Effector memory CD4-positive, alpha-beta T cell (primary cell): ENCODE results near the gene SNAP25.

Source experiments
- DNase-seq, 3 donors: peaks; one replicate each; pipeline ENCODE4 v3.0.0-alpha.2; 2020
- H3K27ac ChIP-seq: 2 replicates; pipeline ENCODE4 v1.7.0; 2013; ENCODE audit warnings: mild to moderate bottlenecking, low read length, moderate library complexity; ENCODE audit not compliant: insufficient read depth, poor library complexity, severe bottlenecking
- H3K27me3 ChIP-seq: replicated peaks from 2 replicates; pipeline ENCODE4 v1.7.0; 2013; ENCODE audit warnings: mild to moderate bottlenecking, low read length; ENCODE audit not compliant: insufficient read depth, control insufficient read depth, poor library complexity, severe bottlenecking
- H3K36me3 ChIP-seq: 2 replicates; pipeline ENCODE4 v1.7.0; 2013; ENCODE audit warnings: mild to moderate bottlenecking, low read length, moderate library complexity; ENCODE audit not compliant: control insufficient read depth, insufficient read depth
- H3K4me1 ChIP-seq: 2 replicates; pipeline ENCODE4 v1.7.0; 2013; ENCODE audit warnings: low read length, mild to moderate bottlenecking; ENCODE audit not compliant: control insufficient read depth, insufficient read depth, poor library complexity, severe bottlenecking
- H3K4me3 ChIP-seq: 2 replicates; pipeline ENCODE4 v1.7.0; 2013; ENCODE audit warnings: low read length, low read depth, mild to moderate bottlenecking; ENCODE audit not compliant: insufficient read depth, poor library complexity, severe bottlenecking
- H3K9me3 ChIP-seq: 2 replicates; pipeline ENCODE4 v1.7.0; 2013; ENCODE audit warnings: mild to moderate bottlenecking, low read length, moderate library complexity; ENCODE audit not compliant: control insufficient read depth

SNAP25 gene

GRCh38 chr20:10328897-10329255, 110.2 kb downstream of the SNAP25 start:
- Histone ChIP-seq H3K4me3 (no peak overlapping the region), H3K27ac (no peak overlapping the region), H3K27me3 (no peaks in the 10 kb centered on the region), H3K4me1 (no peaks in the 10 kb centered on the region), H3K9me3 (no peaks in the 10 kb centered on the region), H3K36me3 (no peaks in the 10 kb centered on the region)
- no peak for DNase-seq

GRCh38 chr20:10329387-10330005, 110.9 kb downstream of the SNAP25 start:
- H3K27me3 ChIP-seq, result no peaks in the 10 kb centered on the region
- no peak for DNase-seq
- H3K36me3 ChIP-seq, result no peaks in the 10 kb centered on the region
- H3K27ac ChIP-seq, result no peak overlapping the region
- no peaks in the 10 kb centered on the region for H3K9me3 ChIP-seq
- no peaks in the 10 kb centered on the region for H3K4me1 ChIP-seq
- no peak overlapping the region for H3K4me3 ChIP-seq

- no peak for DNase-seq
- Histone ChIP-seq H3K36me3 (no peaks in the 10 kb centered on the region), H3K4me3 (no peak overlapping the region), H3K4me1 (no peaks in the 10 kb centered on the region), H3K27me3 (no peaks in the 10 kb centered on the region), H3K27ac (no peak overlapping the region), H3K9me3 (no peaks in the 10 kb centered on the region)
Measured at GRCh38 chr20:10330071-10330470, 111.4 kb downstream of the SNAP25 start.

- H3K36me3 ChIP-seq, result no peaks in the 10 kb centered on the region
- DNase-seq, result no peak
Measured at GRCh38 chr20:10332656-10333415, 114.2 kb downstream of the SNAP25 start.

GRCh38 chr20:10336959-10337729, 118.5 kb downstream of the SNAP25 start:
- Histone ChIP-seq H3K4me3 (no peak overlapping the region), H3K36me3 (no peaks in the 10 kb centered on the region), H3K27ac (no peak overlapping the region), H3K9me3 (no peaks in the 10 kb centered on the region), H3K4me1 (no peaks in the 10 kb centered on the region), H3K27me3 (no peaks in the 10 kb centered on the region)
- no peak for DNase-seq

More at GRCh38 chr20:10332656-10333415, 114.2 kb downstream of the SNAP25 start:
- H3K27ac ChIP-seq, result no peak overlapping the region
- H3K4me1 ChIP-seq, result no peaks in the 10 kb centered on the region
- H3K27me3 ChIP-seq, result no peaks in the 10 kb centered on the region
- H3K9me3 ChIP-seq, result no peaks in the 10 kb centered on the region
- no peak overlapping the region for H3K4me3 ChIP-seq

- H3K27ac ChIP-seq, result no peak overlapping the region
- DNase-seq, result no peak
- no peaks in the 10 kb centered on the region for H3K4me1 ChIP-seq
- H3K36me3 ChIP-seq, result no peaks in the 10 kb centered on the region
- no peaks in the 10 kb centered on the region for H3K9me3 ChIP-seq
- no peaks in the 10 kb centered on the region for H3K27me3 ChIP-seq
- H3K4me3 ChIP-seq, result no peak overlapping the region
Measured at GRCh38 chr20:10338426-10339180, 120.0 kb downstream of the SNAP25 start.

- no peaks in the 10 kb centered on the region for H3K27me3 ChIP-seq
- H3K36me3 ChIP-seq, result no peaks in the 10 kb centered on the region
- no peaks in the 10 kb centered on the region for H3K4me1 ChIP-seq
- H3K9me3 ChIP-seq, result no peaks in the 10 kb centered on the region
- no peak for DNase-seq
- H3K27ac ChIP-seq, result no peak overlapping the region
- no peak overlapping the region for H3K4me3 ChIP-seq
Measured at GRCh38 chr20:10339609-10340008, 121.0 kb downstream of the SNAP25 start.

GRCh38 chr20:10342152-10342551, 123.5 kb downstream of the SNAP25 start:
- Histone ChIP-seq H3K27me3 (no peaks in the 10 kb centered on the region), H3K4me1 (no peaks in the 10 kb centered on the region), H3K9me3 (no peaks in the 10 kb centered on the region), H3K36me3 (no peaks in the 10 kb centered on the region), H3K27ac (no peak overlapping the region), H3K4me3 (no peak overlapping the region)
- DNase-seq, result no peak

GRCh38 chr20:10344953-10345352, 126.3 kb downstream of the SNAP25 start:
- Histone ChIP-seq H3K4me3 (no peak overlapping the region), H3K36me3 (no peaks in the 10 kb centered on the region), H3K27ac (no peak overlapping the region), H3K27me3 (no peaks in the 10 kb centered on the region), H3K9me3 (no peaks in the 10 kb centered on the region), H3K4me1 (no peaks in the 10 kb centered on the region)
- DNase-seq, result no peak
